ENCODE data around the gene SRRM5. TPM values are rescaled to one million over a fixed set of nuclear protein-coding genes. Genes with fewer than 3 reads are reported as not detected.
"Not testable (repeated sequence)": the region's sequence is repeated elsewhere in the genome, so short reads cannot be mapped to it uniquely, and the experiment has no call there.

SRRM5 gene
- total RNA-seq, 2 experiments from 2014 or later: 0.50 to 0.79 TPM

- peaks cover 46% of the 10 kb centered on the region for H3K4me1 Mint-ChIP-seq
- no peaks in the 10 kb centered on the region for H3K27me3 Mint-ChIP-seq
- POLR2A ChIA-PET: no interaction called here
- H3K9me3 Mint-ChIP-seq: no peaks in the 10 kb centered on the region
- peak overlapping the region; percentile 65 for H3K4me3 Mint-ChIP-seq
- peaks cover 2% of the 10 kb centered on the region for H3K36me3 Mint-ChIP-seq (ENCODE audit: low read depth)
- CTCF ChIA-PET: interaction anchor here (0.7 to 2.1 kb wide), 3 partner anchors 18 to 1820 kb away, joined by 3 to 5 read pairs (median 3); partner anchors contain the start of genes IRGQ and ZNF576
- H3K27ac Mint-ChIP-seq: peak overlapping the region; percentile 85
- DNase-seq: peak; percentile 22
Measured at GRCh38 chr19:43575955-43576878, 35.7 kb upstream of the SRRM5 start.

- Mint-ChIP-seq H3K4me3 (peak overlapping the region; percentile 78), H3K9me3 (no peaks in the 10 kb centered on the region), H3K27ac (peak overlapping the region; percentile 61), H3K27me3 (no peaks in the 10 kb centered on the region), H3K4me1 (peaks cover 49% of the 10 kb centered on the region), H3K36me3 (ENCODE audit: low read depth) (peaks cover 2% of the 10 kb centered on the region)
- no peak for DNase-seq
- CTCF ChIA-PET: interaction anchor here (0.7 to 1.7 kb wide), 2 partner anchors 8 to 38 kb away, joined by 4 to 6 read pairs; no protein-coding TSS in a partner anchor
- POLR2A ChIA-PET: no interaction called here
Measured at GRCh38 chr19:43578787-43579186, 33.1 kb upstream of the SRRM5 start.

- H3K27me3 Mint-ChIP-seq: no peaks in the 10 kb centered on the region
- peaks cover 41% of the 10 kb centered on the region for H3K4me1 Mint-ChIP-seq
- ChIA-PET CTCF (interaction anchor here (2.2 to 4.7 kb wide), 2 partner anchors 13 kb away, joined by 14 to 34 read pairs; partner anchors contain the start of genes IRGQ and ZNF576), POLR2A (interaction anchor here (1.3 kb wide), 1 partner anchor 26 kb away, joined by 4 read pairs; no protein-coding TSS in a partner anchor)
- peak overlapping the region; percentile 28 for H3K27ac Mint-ChIP-seq
- H3K36me3 Mint-ChIP-seq (ENCODE audit: low read depth): no peaks in the 10 kb centered on the region
- no peak for DNase-seq
- H3K9me3 Mint-ChIP-seq: no peaks in the 10 kb centered on the region
- H3K4me3 Mint-ChIP-seq: no peak overlapping the region
Measured at GRCh38 chr19:43581467-43581866, 30.4 kb upstream of the SRRM5 start.

- DNase-seq: no peak
- ChIA-PET POLR2A (interaction anchor here (1.3 kb wide), 1 partner anchor 27 kb away, joined by 4 read pairs; no protein-coding TSS in a partner anchor), CTCF (interaction anchor here (4.7 kb wide), 1 partner anchor 12 kb away, joined by 34 read pairs; the partner anchor contains the start of genes IRGQ and ZNF576)
- H3K27ac Mint-ChIP-seq: no peak overlapping the region
- no peaks in the 10 kb centered on the region for H3K27me3 Mint-ChIP-seq
- H3K4me1 Mint-ChIP-seq: peaks cover 36% of the 10 kb centered on the region
- H3K4me3 Mint-ChIP-seq: no peak overlapping the region
- H3K9me3 Mint-ChIP-seq: no peaks in the 10 kb centered on the region
- no peaks in the 10 kb centered on the region for H3K36me3 Mint-ChIP-seq (ENCODE audit: low read depth)
Measured at GRCh38 chr19:43582495-43582894, 29.4 kb upstream of the SRRM5 start.

GRCh38 chr19:43584484-43584883 is 27.4 kb upstream of the SRRM5 start:
- ChIA-PET POLR2A (no interaction called here), CTCF (interaction anchor here (0.6 to 4.7 kb wide), 5 partner anchors 10 to 65 kb away, joined by 3 to 34 read pairs (median 3); partner anchors contain the start of genes IRGQ and ZNF576)
- no peaks in the 10 kb centered on the region for H3K36me3 Mint-ChIP-seq (ENCODE audit: low read depth)
- no peak overlapping the region for H3K4me3 Mint-ChIP-seq
- DNase-seq: no peak
- no peaks in the 10 kb centered on the region for H3K27me3 Mint-ChIP-seq
- H3K27ac Mint-ChIP-seq: peak overlapping the region; percentile 73
- peaks cover 34% of the 10 kb centered on the region for H3K4me1 Mint-ChIP-seq
- H3K9me3 Mint-ChIP-seq: no peaks in the 10 kb centered on the region

GRCh38 chr19:43586346-43586745 is 25.5 kb upstream of the SRRM5 start:
- DNase-seq: no peak
- POLR2A ChIA-PET: no interaction called here
- Mint-ChIP-seq H3K27ac (no peak overlapping the region), H3K4me3 (no peak overlapping the region), H3K9me3 (no peaks in the 10 kb centered on the region), H3K4me1 (peaks cover 31% of the 10 kb centered on the region), H3K27me3 (no peaks in the 10 kb centered on the region), H3K36me3 (ENCODE audit: low read depth) (peaks cover 3% of the 10 kb centered on the region)
- CTCF ChIA-PET: interaction anchor here (1.2 to 1.6 kb wide), 3 partner anchors 8 to 31 kb away, joined by 4 to 6 read pairs (median 6); no protein-coding TSS in a partner anchor

- H3K27me3 Mint-ChIP-seq; H3K9me3 Mint-ChIP-seq; H3K36me3 Mint-ChIP-seq (ENCODE audit: low read depth); H3K4me3 Mint-ChIP-seq; DNase-seq; H3K27ac Mint-ChIP-seq; POLR2A ChIA-PET: not testable (repeated sequence)
- peaks cover 24% of the 10 kb centered on the region for H3K4me1 Mint-ChIP-seq
- CTCF ChIA-PET: interaction anchor here (1.2 to 1.3 kb wide), 2 partner anchors 8 to 9 kb away, joined by 6 read pairs; no protein-coding TSS in a partner anchor
Measured at GRCh38 chr19:43587029-43587428, 24.9 kb upstream of the SRRM5 start.

GRCh38 chr19:43589277-43589676 is 22.6 kb upstream of the SRRM5 start:
- H3K27ac Mint-ChIP-seq: no peak overlapping the region
- H3K4me3 Mint-ChIP-seq: no peak overlapping the region
- ChIA-PET POLR2A (no interaction called here), CTCF (interaction anchor here (3.6 kb wide), 1 partner anchor 34 kb away, joined by 11 read pairs; no protein-coding TSS in a partner anchor)
- no peak for DNase-seq
- H3K4me1 Mint-ChIP-seq: peaks cover 28% of the 10 kb centered on the region
- peaks cover 12% of the 10 kb centered on the region for H3K36me3 Mint-ChIP-seq (ENCODE audit: low read depth)
- no peaks in the 10 kb centered on the region for H3K9me3 Mint-ChIP-seq
- no peaks in the 10 kb centered on the region for H3K27me3 Mint-ChIP-seq

- peaks cover 24% of the 10 kb centered on the region for H3K4me1 Mint-ChIP-seq
- no peaks in the 10 kb centered on the region for H3K27me3 Mint-ChIP-seq
- CTCF ChIA-PET: interaction anchor here (3.6 kb wide), 1 partner anchor 34 kb away, joined by 11 read pairs; no protein-coding TSS in a partner anchor
- H3K9me3 Mint-ChIP-seq: no peaks in the 10 kb centered on the region
- H3K4me3 Mint-ChIP-seq: no peak overlapping the region
- H3K36me3 Mint-ChIP-seq (ENCODE audit: low read depth): peaks cover 12% of the 10 kb centered on the region
- no peak for DNase-seq
- POLR2A ChIA-PET: no interaction called here
- no peak overlapping the region for H3K27ac Mint-ChIP-seq
Measured at GRCh38 chr19:43589678-43590077, 22.2 kb upstream of the SRRM5 start.

- no peak overlapping the region for H3K27ac Mint-ChIP-seq
- no peaks in the 10 kb centered on the region for H3K27me3 Mint-ChIP-seq
- H3K4me3 Mint-ChIP-seq: no peak overlapping the region
- no peaks in the 10 kb centered on the region for H3K9me3 Mint-ChIP-seq
- no peak for DNase-seq
- ChIA-PET CTCF (interaction anchor here (0.6 to 1.2 kb wide), 4 partner anchors 22 to 94 kb away, joined by 3 to 5 read pairs (median 4); no protein-coding TSS in a partner anchor), POLR2A (no interaction called here)
- peaks cover 12% of the 10 kb centered on the region for H3K36me3 Mint-ChIP-seq (ENCODE audit: low read depth)
- peaks cover 31% of the 10 kb centered on the region for H3K4me1 Mint-ChIP-seq
Measured at GRCh38 chr19:43591904-43592772, 19.8 kb upstream of the SRRM5 start.

- DNase-seq: no peak
- POLR2A ChIA-PET: no interaction called here
- Mint-ChIP-seq H3K9me3 (no peaks in the 10 kb centered on the region), H3K27ac (no peak overlapping the region), H3K4me3 (no peak overlapping the region), H3K4me1 (peaks cover 38% of the 10 kb centered on the region), H3K36me3 (ENCODE audit: low read depth) (peaks cover 15% of the 10 kb centered on the region), H3K27me3 (no peaks in the 10 kb centered on the region)
- CTCF ChIA-PET: interaction anchor here (0.6 to 2.7 kb wide), 7 partner anchors 13 to 145 kb away, joined by 3 to 23 read pairs (median 12); no protein-coding TSS in a partner anchor
Measured at GRCh38 chr19:43592800-43593350, 19.0 kb upstream of the SRRM5 start.
